Tibial artery (tissue), 4 donors: ENCODE measurements around the gene SRCIN1.
A peak's percentile ranks its signal among the peaks of the same experiment; 100 is the strongest.

Source experiments
- DNase-seq, 2 donors: peaks; one replicate each; pipeline ENCODE4 v3.0.0-alpha.2; 2019
- H3K27ac ChIP-seq, 2 donors: fragments of 200-600 bp; sonication (generic) in 1 of 2; 1 replicate in 1 of 2; 2 replicates in 1 of 2; pipeline ENCODE4 v1.5.1; 2018 to 2019; ENCODE audit warnings: mild to moderate bottlenecking in 1 of 2
- H3K27me3 ChIP-seq, 2 donors: fragments of 200-600 bp; sonication (generic) in 1 of 2; one replicate each; pipeline versions ENCODE4 v1.5.1 to v1.6.0; 2016 to 2019
- H3K36me3 ChIP-seq, 3 donors: fragments of 200-600 bp; sonication (generic) in 2 of 3; one replicate each; pipeline ENCODE4 v1.5.1; 2016 to 2019; ENCODE audit warnings: mild to moderate bottlenecking in 2 of 3
- H3K4me1 ChIP-seq, 4 donors: fragments of 200-600 bp; sonication (generic) in 2 of 4; 1 replicate in 3 of 4; 2 replicates in 1 of 4; pipeline ENCODE4 v1.5.1; 2016 to 2019
- H3K4me3 ChIP-seq, 2 donors: fragments of 200-600 bp; sonication (generic) in 1 of 2; 1 replicate in 1 of 2; 2 replicates in 1 of 2; pipeline ENCODE4 v1.5.1; 2018 to 2019; ENCODE audit warnings: mild to moderate bottlenecking in 2 of 2
- H3K9me3 ChIP-seq, 3 donors: fragments of 200-600 bp; sonication (generic) in 1 of 3; one replicate each; pipeline ENCODE4 v1.5.1; 2016 to 2019
- CTCF ChIP-seq, 2 experiments: fragments of 200-600 bp in 1 of 2; fragments of 450-650 bp in 1 of 2; IDR thresholded peaks; one replicate each; pipeline ENCODE4 v1.5.1; 2017 to 2019; ENCODE audit warnings: antibody characterized with exemption in 2 of 2, mild to moderate bottlenecking in 1 of 2, moderate library complexity in 1 of 2
- intact Hi-C: fragments of 100-400 bp; cut with DNase I; formaldehyde crosslinking; loops from one replicate; pipeline ENCODE4 v1.15.0; 2023; ENCODE audit warnings: low total_unique reads

Gene SRCIN1

GRCh38 chr17:38575781-38576180, 30.0 kb downstream of the SRCIN1 start:
- H3K27me3 ChIP-seq = peaks cover 0 to 87% of the 10 kb centered on the region in 2 donors

GRCh38 chr17:38574712-38575111, 31.0 kb downstream of the SRCIN1 start:
- Histone ChIP-seq H3K36me3 (no peaks in the 10 kb centered on the region), H3K4me3 (no peak overlapping the region), H3K9me3 (no peaks in the 10 kb centered on the region), H3K27ac (no peak overlapping the region), H3K4me1 (peaks cover 0 to 42% (median 32%) of the 10 kb centered on the region in 4 donors), H3K27me3 (peaks cover 0 to 84% of the 10 kb centered on the region in 2 donors)
- no peak for DNase-seq
- no peak for TF ChIP-seq CTCF (IDR thresholded peaks at IDR 0.05)
- intact Hi-C loops = no loop called here

More at GRCh38 chr17:38575781-38576180, 30.0 kb downstream of the SRCIN1 start:
- Histone ChIP-seq H3K4me3 (no peak overlapping the region), H3K36me3 (no peaks in the 10 kb centered on the region), H3K27ac (no peak overlapping the region), H3K9me3 (no peaks in the 10 kb centered on the region), H3K4me1 (peaks cover 0 to 42% (median 32%) of the 10 kb centered on the region in 4 donors)
- intact Hi-C loops = no loop called here
- TF ChIP-seq CTCF (IDR thresholded peaks at IDR 0.05) = no peak
- no peak for DNase-seq

- H3K9me3 ChIP-seq = no peaks in the 10 kb centered on the region
- no peak overlapping the region for H3K27ac ChIP-seq
- H3K4me3 ChIP-seq = peak overlapping the region; percentile 16 to 41
- TF ChIP-seq CTCF (IDR thresholded peaks at IDR 0.05) = no peak
- intact Hi-C loops = no loop called here
- peaks cover 0 to 84% of the 10 kb centered on the region in 2 donors for H3K27me3 ChIP-seq
- peaks cover 0 to 31% (median 19%) of the 10 kb centered on the region in 4 donors for H3K4me1 ChIP-seq
- DNase-seq = no peak
- H3K36me3 ChIP-seq = no peaks in the 10 kb centered on the region
These were observed 32.9 kb downstream of the SRCIN1 start for GRCh38 chr17:38572669-38573365.

- H3K9me3 ChIP-seq = no peaks in the 10 kb centered on the region
- intact Hi-C loops = no loop called here
- DNase-seq = no peak
- no peak overlapping the region for H3K27ac ChIP-seq
- no peak for TF ChIP-seq CTCF (IDR thresholded peaks at IDR 0.05)
- H3K4me3 ChIP-seq = peak overlapping the region; percentile 16 to 41
- peaks cover 0 to 84% of the 10 kb centered on the region in 2 donors for H3K27me3 ChIP-seq
- H3K36me3 ChIP-seq = no peaks in the 10 kb centered on the region
- H3K4me1 ChIP-seq = peaks cover 0 to 31% (median 18%) of the 10 kb centered on the region in 4 donors
These were observed 33.7 kb downstream of the SRCIN1 start for GRCh38 chr17:38571833-38572668.

GRCh38 chr17:38569701-38570512, 35.8 kb downstream of the SRCIN1 start:
- no peak for DNase-seq
- Histone ChIP-seq H3K27ac (no peak overlapping the region), H3K9me3 (no peaks in the 10 kb centered on the region), H3K4me3 (no peak overlapping the region), H3K36me3 (no peaks in the 10 kb centered on the region), H3K4me1 (peaks cover 0 to 15% (median 11%) of the 10 kb centered on the region in 4 donors), H3K27me3 (peaks cover 0 to 94% of the 10 kb centered on the region in 2 donors)
- TF ChIP-seq CTCF (IDR thresholded peaks at IDR 0.05) = no peak
- intact Hi-C loops = no loop called here
